ENCODE measurements around the gene PDZRN4. TPM values are rescaled to one million over a fixed set of nuclear protein-coding genes. Genes with fewer than 3 reads are reported as not detected.

The PDZRN4 gene
- total RNA-seq, 4 donors from 2014 or later = 22.8 to 197 (median 176) TPM

GRCh38 chr12:41486718-41487117, 298.6 kb downstream of the PDZRN4 start:
- no peak overlapping the region for H3K27ac ChIP-seq
- 58 to 78% methylated on average over 2 of the region's 2 CpGs for WGBS, 2 donors
- no peaks in the 10 kb centered on the region for H3K36me3 ChIP-seq
- H3K27me3 ChIP-seq = no peaks in the 10 kb centered on the region
- H3K9me3 ChIP-seq = no peaks in the 10 kb centered on the region
- no peak for DNase-seq (ENCODE audit: low spot score in 2 of 2)
- no peak overlapping the region for H3K4me3 ChIP-seq
- no peak for TF ChIP-seq POLR2A (IDR thresholded peaks at IDR 0.05)
- TF ChIP-seq EP300 (IDR thresholded peaks at IDR 0.05) = no peak
- TF ChIP-seq, protein P1, sequence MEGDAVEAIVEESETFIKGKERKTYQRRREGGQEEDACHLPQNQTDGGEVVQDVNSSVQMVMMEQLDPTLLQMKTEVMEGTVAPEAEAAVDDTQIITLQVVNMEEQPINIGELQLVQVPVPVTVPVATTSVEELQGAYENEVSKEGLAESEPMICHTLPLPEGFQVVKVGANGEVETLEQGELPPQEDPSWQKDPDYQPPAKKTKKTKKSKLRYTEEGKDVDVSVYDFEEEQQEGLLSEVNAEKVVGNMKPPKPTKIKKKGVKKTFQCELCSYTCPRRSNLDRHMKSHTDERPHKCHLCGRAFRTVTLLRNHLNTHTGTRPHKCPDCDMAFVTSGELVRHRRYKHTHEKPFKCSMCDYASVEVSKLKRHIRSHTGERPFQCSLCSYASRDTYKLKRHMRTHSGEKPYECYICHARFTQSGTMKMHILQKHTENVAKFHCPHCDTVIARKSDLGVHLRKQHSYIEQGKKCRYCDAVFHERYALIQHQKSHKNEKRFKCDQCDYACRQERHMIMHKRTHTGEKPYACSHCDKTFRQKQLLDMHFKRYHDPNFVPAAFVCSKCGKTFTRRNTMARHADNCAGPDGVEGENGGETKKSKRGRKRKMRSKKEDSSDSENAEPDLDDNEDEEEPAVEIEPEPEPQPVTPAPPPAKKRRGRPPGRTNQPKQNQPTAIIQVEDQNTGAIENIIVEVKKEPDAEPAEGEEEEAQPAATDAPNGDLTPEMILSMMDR (IDR thresholded peaks at IDR 0.05) = no peak
- H3K4me1 ChIP-seq = peaks cover 0 to 5% (median 0%) of the 10 kb centered on the region in 4 donors

DNA sequence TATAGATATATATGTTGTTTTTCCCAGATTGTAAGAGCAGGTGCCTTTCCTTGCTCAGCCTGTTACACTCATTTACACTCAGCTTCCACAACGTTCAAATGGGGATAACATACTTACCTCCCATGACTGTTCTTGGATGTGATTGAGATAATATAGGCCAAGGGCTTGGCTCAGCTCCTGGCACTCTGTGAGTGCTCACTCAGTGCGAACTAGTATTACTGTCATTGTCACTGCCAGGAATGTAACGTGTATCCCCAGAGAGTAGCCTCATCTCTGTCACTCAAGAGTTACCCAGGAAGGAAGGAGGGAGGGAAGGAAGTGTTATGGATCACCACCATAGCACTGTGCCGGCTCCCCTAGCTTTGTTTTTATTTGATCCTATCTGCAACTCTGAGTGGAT, 307.9 kb downstream of the PDZRN4 start:
- 64 to 73% methylated on average over 4 of the region's 4 CpGs for WGBS, 2 donors
- H3K9me3 ChIP-seq = no peaks in the 10 kb centered on the region
- no peak for DNase-seq (ENCODE audit: low spot score in 2 of 2)

DNA sequence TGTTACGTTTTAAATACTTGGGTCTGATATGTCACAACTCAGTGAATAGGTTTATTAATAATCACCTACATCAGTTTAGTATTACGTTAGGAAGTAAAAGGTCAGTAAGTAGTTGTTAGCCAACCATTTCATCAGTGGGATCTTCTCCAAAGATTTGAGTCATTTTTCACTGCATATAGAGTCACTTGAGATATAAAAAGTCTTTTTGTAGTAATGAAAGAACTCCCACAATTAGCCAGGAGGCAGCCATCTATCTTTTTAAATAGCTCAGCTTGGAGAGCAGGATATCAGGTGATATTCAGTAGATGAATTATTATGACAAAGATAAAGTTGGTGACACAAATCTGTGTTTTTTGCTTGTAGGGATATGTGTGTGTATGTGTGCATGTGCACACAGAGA, 309.3 kb downstream of the PDZRN4 start:
- no peak overlapping the region for H3K4me3 ChIP-seq
- no peaks in the 10 kb centered on the region for H3K36me3 ChIP-seq
- 58 to 70% methylated on average over 2 of the region's 2 CpGs for WGBS, 2 donors
- no peaks in the 10 kb centered on the region for H3K4me1 ChIP-seq
- no peak overlapping the region for H3K27ac ChIP-seq
- TF ChIP-seq EP300 (IDR thresholded peaks at IDR 0.05) (no peak), POLR2A (IDR thresholded peaks at IDR 0.05) (no peak)
- TF ChIP-seq, protein P1 (IDR thresholded peaks at IDR 0.05) = no peak
- H3K9me3 ChIP-seq = no peaks in the 10 kb centered on the region
- DNase-seq (ENCODE audit: low spot score in 2 of 2) = no peak
- H3K27me3 ChIP-seq = no peaks in the 10 kb centered on the region

More for the DNA sequence above, 307.9 kb downstream of the PDZRN4 start:
- Histone ChIP-seq H3K36me3 (no peaks in the 10 kb centered on the region), H3K4me1 (no peaks in the 10 kb centered on the region), H3K4me3 (no peak overlapping the region), H3K27ac (no peak overlapping the region), H3K27me3 (no peaks in the 10 kb centered on the region)
- TF ChIP-seq EP300 (IDR thresholded peaks at IDR 0.05) (no peak), POLR2A (IDR thresholded peaks at IDR 0.05) (no peak)

- Histone ChIP-seq H3K9me3 (no peaks in the 10 kb centered on the region), H3K36me3 (peaks cover 0 to 15% (median 0%) of the 10 kb centered on the region in 3 donors), H3K4me3 (no peak overlapping the region), H3K4me1 (no peaks in the 10 kb centered on the region), H3K27me3 (no peaks in the 10 kb centered on the region), H3K27ac (no peak overlapping the region)
- 93 to 96% methylated on average over 6 of the region's 6 CpGs for WGBS, 2 donors
- TF ChIP-seq, protein P1 (IDR thresholded peaks at IDR 0.05) = no peak
- TF ChIP-seq EP300 (IDR thresholded peaks at IDR 0.05) = no peak
- no peak for TF ChIP-seq POLR2A (IDR thresholded peaks at IDR 0.05)
- DNase-seq (ENCODE audit: low spot score in 2 of 2) = no peak
Measured at GRCh38 chr12:41504976-41505375, 316.9 kb downstream of the PDZRN4 start.

DNA sequence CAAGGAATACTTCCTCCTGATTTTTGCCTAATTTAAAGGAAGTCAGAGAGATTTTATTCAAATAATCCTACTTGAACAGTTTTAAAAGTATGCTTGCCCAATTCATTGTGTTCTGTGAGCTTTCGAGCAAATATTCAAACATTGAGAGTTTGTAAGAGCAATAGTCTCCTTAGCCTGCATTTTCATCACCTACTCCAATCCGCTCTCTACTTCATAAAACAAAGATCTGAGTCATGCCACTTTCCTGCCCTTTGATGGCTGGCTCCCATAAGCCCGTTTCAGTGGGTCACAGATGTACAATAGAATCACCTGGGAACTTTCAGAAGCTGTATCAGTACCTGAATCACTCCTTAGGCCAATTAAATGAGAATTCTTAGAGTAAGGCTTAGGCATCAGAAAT, 319.2 kb downstream of the PDZRN4 start:
- H3K4me1 ChIP-seq = no peaks in the 10 kb centered on the region
- no peak overlapping the region for H3K27ac ChIP-seq
- peaks cover 0 to 15% (median 0%) of the 10 kb centered on the region in 3 donors for H3K36me3 ChIP-seq
- DNase-seq (ENCODE audit: low spot score in 2 of 2) = no peak
- H3K27me3 ChIP-seq = no peaks in the 10 kb centered on the region
- H3K4me3 ChIP-seq = no peak overlapping the region
- no peaks in the 10 kb centered on the region for H3K9me3 ChIP-seq
- TF ChIP-seq, protein P1 (IDR thresholded peaks at IDR 0.05) = no peak
- TF ChIP-seq EP300 (IDR thresholded peaks at IDR 0.05) = no peak
- no peak for TF ChIP-seq POLR2A (IDR thresholded peaks at IDR 0.05)
- WGBS, 2 donors = 78 to 81% methylated on average over 3 of the region's 3 CpGs

Data from tibial nerve (tissue), 4 donors.